ENCODE results near the gene ANXA11. TPM values are rescaled to one million over a fixed set of nuclear protein-coding genes. Genes with fewer than 3 reads are reported as not detected.

Gene ANXA11
- total and polyA plus RNA-seq, 2 of the 8 experiments (the other 6 are each of a cell fraction or from before 2014, with no cell fraction given), result 40.5 to 84.9 TPM

DNA sequence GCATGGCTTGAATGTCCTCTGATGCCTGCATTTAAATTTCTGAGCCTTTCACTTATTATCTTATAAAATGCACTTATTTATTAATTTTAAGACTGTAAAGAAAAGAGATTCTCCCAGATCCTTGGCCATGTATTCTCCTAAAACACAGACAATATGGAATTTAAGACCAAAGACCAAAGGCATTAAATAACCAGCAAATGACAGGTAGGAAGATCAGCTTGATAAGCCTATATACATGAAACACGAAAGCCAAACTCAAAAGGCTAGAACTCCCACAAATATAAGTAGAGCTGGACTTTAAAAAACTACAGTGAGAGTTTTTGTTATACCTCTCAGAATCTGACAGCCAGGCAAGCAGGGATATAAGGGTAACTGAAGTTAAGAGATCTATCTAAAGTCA, 5.1 kb downstream of the ANXA11 start (continued):
- no peak for TF ChIP-seq TBP (IDR thresholded peaks at IDR 0.05; ENCODE audit: low read depth, low read length)
- TF ChIP-seq SP4 (IDR thresholded peaks at IDR 0.05; ENCODE audit: low read length), result no peak
